Heart left ventricle (tissue), 16 donors: ENCODE results near the gene RDX. TPM values are rescaled to one million over a fixed set of nuclear protein-coding genes. Genes with fewer than 3 reads are reported as not detected.
"Not testable (repeated sequence)": the region's sequence is repeated elsewhere in the genome, so short reads cannot be mapped to it uniquely, and the experiment has no call there.

Experiments
- ATAC-seq, 4 donors: fragments of 200-7000 bp; cut with Tn5 transposase; one replicate each; pipeline ENCODE4 v1.9.1; 2020 to 2022; ENCODE audit warnings: moderate library complexity in 4 of 4, mild to moderate bottlenecking in 3 of 4, moderate number of reproducible peaks in 1 of 4
- DNase-seq, 5 donors: peaks; one replicate each; pipeline ENCODE4 v3.0.0-alpha.2; 2020
- H3K27ac ChIP-seq, 12 donors: fragments of 200-600 bp; sonication (generic) in 4 of 12; one replicate each; pipeline versions ENCODE4 v1.5.0 to v1.8.0; 2016 to 2022; ENCODE audit warnings: mild to moderate bottlenecking in 2 of 12
- H3K27me3 ChIP-seq, 9 donors: fragments of 200-600 bp; sonication (generic) in 2 of 9; one replicate each; pipeline versions ENCODE4 v1.5.1 to v1.8.0; 2016 to 2022; ENCODE audit warnings: mild to moderate bottlenecking in 3 of 9
- H3K36me3 ChIP-seq, 9 donors: fragments of 200-600 bp; sonication (generic) in 2 of 9; one replicate each; pipeline versions ENCODE4 v1.5.0 to v1.8.0; 2018 to 2022; ENCODE audit warnings: mild to moderate bottlenecking in 2 of 9
- H3K4me1 ChIP-seq, 12 donors: fragments of 200-600 bp; sonication (generic) in 4 of 12; one replicate each; pipeline versions ENCODE4 v1.5.0 to v1.8.0; 2016 to 2022; ENCODE audit warnings: mild to moderate bottlenecking in 3 of 12
- H3K4me3 ChIP-seq, 12 donors: fragments of 200-600 bp; sonication (generic) in 4 of 12; one replicate each; pipeline versions ENCODE4 v1.5.0 to v1.8.0; 2017 to 2022; ENCODE audit warnings: mild to moderate bottlenecking in 9 of 12, moderate library complexity in 4 of 12
- H3K9me3 ChIP-seq, 12 donors: fragments of 200-600 bp; sonication (generic) in 4 of 12; one replicate each; pipeline versions ENCODE4 v1.5.0 to v1.8.0; 2016 to 2022; ENCODE audit warnings: mild to moderate bottlenecking in 1 of 12
- POLR2A ChIP-seq, 2 donors: fragments of 450-650 bp; IDR thresholded peaks; one replicate each; pipeline ENCODE4 v1.6.1; 2017; ENCODE audit warnings: antibody characterized with exemption in 2 of 2, mild to moderate bottlenecking in 2 of 2, moderate library complexity in 2 of 2
- WGBS, 4 donors: extraction: QIAGEN DNeasy Blood & Tissue Kit in 2 of 4; methylation state at CpG; one replicate each; pipeline versions ENCODE4 v1.1.5 to v1.1.7; 2013 to 2018; 5-methylcytosine and 5-hydroxymethylcytosine counted together
- intact Hi-C, 10 donors: fragments of 100-400 bp; cut with DNase I; formaldehyde crosslinking; loops; one replicate each; pipeline versions ENCODE4 v1.11.1 to v1.14.2; 2022
- polyA plus RNA-seq, 2 donors: library from polyadenylated mRNA; stranded (reverse); fragments of 200-250 nt; gene quantifications; one replicate each; pipeline ENCODE4 v1.2.3, GENCODE V29; 2013
- total RNA-seq, 9 donors: library from RNA; depleted of rRNA in 2 of 9; stranded (reverse); fragments of >200 nt in 2 of 9; fragmentation: NEBNext Ultra II Directional in 3 of 9; extraction: Animal tissue kit (Norgen Biotek cat#: 25700) in 3 of 9; gene quantifications; one replicate each; pipeline versions ENCODE4 v1.1.0 to v1.2.4, GENCODE V29; 2016 to 2023
- TF ChIP-seq, protein P1 (sequence below), 12 donors: fragments of 200-600 bp; sonication (generic) in 4 of 12; IDR thresholded peaks; one replicate each; pipeline versions ENCODE4 v1.5.0 to v1.8.0; 2018 to 2022; ENCODE audit warnings: antibody characterized with exemption in 12 of 12, mild to moderate bottlenecking in 5 of 12
- donor health status: ischemic (EF 13 %, LVEDD 7.1; RV severe dilation, severe dysfunction).
- donor health status: healthy with polysubstance abuse.
- donor health status: DM: no; HTN: yes; CAD: no.
- donor health status: DM: no; HTN: no; CAD: no.
- donor health status: ischemic (EF 25% LVEDD 6.9; RV normal size, moderate dysfunction).
- donor health status: ischemic (EF 25% LVEDD 5.7; RV mildly dilated, moderate dysfunction).
- donor health status: healthy.
- donor health status: DM: yes; HTN: yes; CAD: no.
- donor health status: ischemic (EF 35%, LVEDD 5.7; RV mildly dilated, moderate dysfunction).
- donor health status: nonischemic (EF 11% LVEDD 7.7; RV severe dilation, severe dysfunction).
- donor health status: DM: yes; HTN: yes; CAD: no.
- donor health status: PGD.
- donor health status: ischemic (EF 29% LVEDD 5.4; RV normal size, mild dysfunction).
- donor health status: nonischemic (EF 23%, LVEDD 6.1; RV moderate dilation, normal function).

RDX gene
- total and polyA plus RNA-seq, 11 donors, result 33.5 to 148 (median 120) TPM

DNA sequence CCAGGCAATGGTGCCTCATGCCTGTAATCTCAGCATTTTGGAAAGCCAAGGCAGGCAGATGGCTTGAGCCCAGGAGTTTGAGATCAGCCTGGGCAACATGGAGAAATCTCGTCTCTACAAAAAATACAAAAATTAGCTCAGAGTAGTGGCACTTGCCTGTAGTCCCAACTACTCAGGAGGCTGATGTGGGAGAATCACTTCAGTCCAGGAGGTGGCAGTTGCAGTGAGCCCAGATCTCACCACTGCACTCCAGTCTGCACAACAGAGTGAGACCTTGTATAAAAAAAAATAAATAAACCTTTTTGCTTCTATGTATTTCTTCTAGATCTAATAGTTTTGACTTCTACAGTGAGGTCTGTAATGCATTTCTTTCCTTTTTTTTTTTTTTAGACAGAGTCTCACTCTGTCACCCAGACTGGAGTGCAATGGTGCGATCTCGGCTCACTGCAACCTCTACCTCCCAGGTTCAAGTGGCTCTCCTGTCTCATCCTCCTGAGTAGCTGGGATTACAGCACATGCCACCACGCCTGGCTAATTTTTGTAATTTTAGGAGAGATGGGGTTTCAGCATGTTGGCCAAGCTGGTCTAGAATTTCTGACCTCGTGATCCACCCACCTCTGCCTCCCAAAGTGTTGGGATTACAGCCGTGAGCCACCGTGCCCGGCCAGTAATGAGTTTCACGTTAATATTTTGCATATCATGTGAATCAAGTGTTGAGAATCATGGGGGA is 18.1 kb upstream of the RDX start:
- WGBS, 4 donors, result 92 to 97% (median 96%) methylated on average over 9 of the region's 9 CpGs
- intact Hi-C loops, result no loop called here

DNA sequence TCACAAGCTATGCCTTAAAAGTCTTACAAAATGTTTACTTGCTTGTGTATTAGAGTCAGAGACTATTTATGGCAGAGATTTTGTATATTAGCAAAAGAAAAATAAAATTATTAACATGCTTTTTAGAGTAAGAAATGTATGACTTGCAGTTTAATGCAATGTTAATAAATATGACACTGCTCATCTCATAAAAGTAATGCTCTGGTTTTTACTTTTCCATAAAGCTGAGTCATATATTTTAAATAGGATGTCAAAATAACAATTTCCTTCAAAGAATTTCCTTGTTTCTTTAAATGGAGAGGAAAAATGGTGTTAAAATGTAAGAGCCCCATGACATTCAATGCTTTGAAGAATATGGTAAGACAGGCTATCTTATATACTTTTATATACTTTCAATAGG is 16.3 kb upstream of the RDX start:
- H3K4me3 ChIP-seq, result no peak overlapping the region
- H3K9me3 ChIP-seq, result no peaks in the 10 kb centered on the region
- ATAC-seq (no peak), DNase-seq (no peak)
- intact Hi-C loops, result no loop called here
- H3K4me1 ChIP-seq, result peaks cover 0 to 27% (median 5%) of the 10 kb centered on the region in 12 donors
- H3K27ac ChIP-seq, result peak overlapping the region in 1 of 12 donors; percentile 7
- no peaks in the 10 kb centered on the region for H3K27me3 ChIP-seq
- no peaks in the 10 kb centered on the region for H3K36me3 ChIP-seq
- TF ChIP-seq, protein P1, sequence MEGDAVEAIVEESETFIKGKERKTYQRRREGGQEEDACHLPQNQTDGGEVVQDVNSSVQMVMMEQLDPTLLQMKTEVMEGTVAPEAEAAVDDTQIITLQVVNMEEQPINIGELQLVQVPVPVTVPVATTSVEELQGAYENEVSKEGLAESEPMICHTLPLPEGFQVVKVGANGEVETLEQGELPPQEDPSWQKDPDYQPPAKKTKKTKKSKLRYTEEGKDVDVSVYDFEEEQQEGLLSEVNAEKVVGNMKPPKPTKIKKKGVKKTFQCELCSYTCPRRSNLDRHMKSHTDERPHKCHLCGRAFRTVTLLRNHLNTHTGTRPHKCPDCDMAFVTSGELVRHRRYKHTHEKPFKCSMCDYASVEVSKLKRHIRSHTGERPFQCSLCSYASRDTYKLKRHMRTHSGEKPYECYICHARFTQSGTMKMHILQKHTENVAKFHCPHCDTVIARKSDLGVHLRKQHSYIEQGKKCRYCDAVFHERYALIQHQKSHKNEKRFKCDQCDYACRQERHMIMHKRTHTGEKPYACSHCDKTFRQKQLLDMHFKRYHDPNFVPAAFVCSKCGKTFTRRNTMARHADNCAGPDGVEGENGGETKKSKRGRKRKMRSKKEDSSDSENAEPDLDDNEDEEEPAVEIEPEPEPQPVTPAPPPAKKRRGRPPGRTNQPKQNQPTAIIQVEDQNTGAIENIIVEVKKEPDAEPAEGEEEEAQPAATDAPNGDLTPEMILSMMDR (IDR thresholded peaks at IDR 0.05), result no peak
- no peak for TF ChIP-seq POLR2A (IDR thresholded peaks at IDR 0.05)

More for the DNA sequence above, 18.1 kb upstream of the RDX start:
- no peak for ATAC-seq
- H3K36me3 ChIP-seq, result no peaks in the 10 kb centered on the region
- H3K9me3 ChIP-seq, result no peaks in the 10 kb centered on the region
- DNase-seq, result no peak
- no peak overlapping the region for H3K27ac ChIP-seq
- H3K27me3 ChIP-seq, result no peaks in the 10 kb centered on the region
- TF ChIP-seq POLR2A (IDR thresholded peaks at IDR 0.05), result no peak
- TF ChIP-seq, protein P1 (IDR thresholded peaks at IDR 0.05), result no peak
- no peak overlapping the region for H3K4me3 ChIP-seq
- peaks cover 0 to 41% (median 19%) of the 10 kb centered on the region in 12 donors for H3K4me1 ChIP-seq

DNA sequence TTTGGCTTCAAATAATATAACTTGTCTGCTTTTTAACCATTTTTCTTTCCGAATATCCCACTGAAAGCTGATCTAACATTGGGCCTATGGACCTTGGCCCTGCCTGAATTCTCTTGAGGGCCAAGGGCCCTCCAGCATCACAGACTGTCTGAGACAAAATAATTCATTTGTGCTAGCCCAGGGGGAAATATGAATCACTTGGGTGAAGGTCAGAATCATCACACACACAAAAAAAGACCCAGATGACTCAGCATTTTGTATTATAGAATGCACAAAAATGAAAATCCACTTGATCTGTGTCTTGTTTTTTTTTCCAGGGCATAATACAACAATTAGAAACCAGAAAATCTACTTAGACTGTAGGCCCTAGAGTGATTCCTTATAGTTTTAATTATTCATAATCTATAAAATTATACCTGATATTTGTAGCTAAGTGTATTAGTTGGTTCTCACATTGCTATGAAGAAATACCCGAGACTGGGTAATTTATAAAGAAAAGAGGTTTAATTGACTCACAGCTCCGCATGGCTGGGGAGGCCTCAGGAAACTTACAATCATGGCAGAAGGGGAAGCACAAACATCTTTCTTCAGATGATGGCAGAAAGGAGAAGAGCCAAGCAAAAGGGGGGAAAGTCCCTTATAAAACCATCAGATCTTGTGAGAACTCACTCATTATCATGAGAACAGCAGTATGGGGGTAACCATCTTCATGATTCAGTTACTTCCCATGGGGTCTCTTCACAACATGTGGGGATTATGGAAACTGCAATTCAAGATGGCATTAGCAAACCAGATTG is 15.6 kb upstream of the RDX start:
- peak overlapping the region in 1 of 12 donors; percentile 7 for H3K27ac ChIP-seq
- H3K9me3 ChIP-seq, result no peaks in the 10 kb centered on the region
- H3K4me3 ChIP-seq, result no peak overlapping the region
- H3K4me1 ChIP-seq, result peaks cover 0 to 21% (median 0%) of the 10 kb centered on the region in 12 donors
- no peak for ATAC-seq
- H3K36me3 ChIP-seq, result no peaks in the 10 kb centered on the region
- no peak for DNase-seq
- 87 to 95% (median 91%) methylated on average over 3 of the region's 3 CpGs for WGBS, 4 donors
- TF ChIP-seq, protein P1 (IDR thresholded peaks at IDR 0.05), result no peak
- intact Hi-C loops, result no loop called here
- no peaks in the 10 kb centered on the region for H3K27me3 ChIP-seq

DNA sequence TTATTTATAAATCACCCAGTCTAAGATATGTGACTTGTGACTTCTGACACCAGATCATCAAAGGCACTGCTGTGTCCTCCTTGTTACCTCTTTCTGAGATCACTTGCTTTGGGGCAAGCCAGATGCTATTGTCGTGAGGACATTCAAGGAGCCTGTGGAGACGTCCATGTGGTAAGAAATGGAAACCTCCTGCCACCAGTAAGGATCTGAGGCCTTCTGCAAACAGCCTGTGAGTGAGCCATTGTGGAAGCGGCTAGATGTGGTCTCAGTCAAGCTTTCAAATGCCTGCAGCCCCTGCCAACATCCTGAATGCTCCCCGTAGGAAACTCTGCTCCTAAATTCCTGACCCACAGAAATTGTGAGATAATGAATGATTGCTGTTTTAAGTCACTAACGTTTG is 11.7 kb upstream of the RDX start:
- peaks cover 0 to 25% (median 0%) of the 10 kb centered on the region in 12 donors for H3K4me1 ChIP-seq
- no peaks in the 10 kb centered on the region for H3K9me3 ChIP-seq
- no peak overlapping the region for H3K4me3 ChIP-seq
- no peak for TF ChIP-seq POLR2A (IDR thresholded peaks at IDR 0.05)
- TF ChIP-seq, protein P1 (IDR thresholded peaks at IDR 0.05), result no peak
- DNase-seq (no peak), ATAC-seq (no peak)
- intact Hi-C loops, result no loop called here
- H3K27ac ChIP-seq, result no peak overlapping the region
- no peaks in the 10 kb centered on the region for H3K36me3 ChIP-seq
- WGBS, 4 donors, result 64 to 70% (median 66%) methylated on average over 5 of the region's 5 CpGs
- H3K27me3 ChIP-seq, result no peaks in the 10 kb centered on the region

DNA sequence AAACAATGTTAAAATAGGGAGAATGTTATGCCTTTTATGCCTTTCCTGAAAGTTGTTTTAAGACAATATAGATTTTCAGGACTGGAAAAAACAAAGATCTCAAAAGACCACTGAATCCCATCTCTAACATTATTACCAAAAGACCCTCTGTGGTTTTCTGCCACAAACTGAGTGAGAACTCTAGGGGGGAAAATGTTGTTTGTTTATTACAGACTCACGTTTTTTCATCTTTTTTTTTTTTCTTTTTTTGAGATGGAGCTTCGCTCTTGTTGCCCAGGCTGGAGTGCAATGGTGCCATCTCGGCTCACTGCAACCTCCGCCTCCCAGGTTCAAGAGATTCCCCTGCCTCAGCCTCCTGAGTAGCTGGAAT is 9.6 kb upstream of the RDX start:
- H3K4me3 ChIP-seq, ATAC-seq, intact Hi-C loops, DNase-seq, H3K27me3 ChIP-seq, H3K36me3 ChIP-seq, H3K9me3 ChIP-seq, H3K27ac ChIP-seq: not testable (repeated sequence)
- WGBS, 4 donors, result 75 to 82% (median 78%) methylated on average over 4 of the region's 4 CpGs
- peaks cover 0 to 10% (median 0%) of the 10 kb centered on the region in 12 donors for H3K4me1 ChIP-seq
